ENCODE results near the gene MX2.

Gene MX2

DNA sequence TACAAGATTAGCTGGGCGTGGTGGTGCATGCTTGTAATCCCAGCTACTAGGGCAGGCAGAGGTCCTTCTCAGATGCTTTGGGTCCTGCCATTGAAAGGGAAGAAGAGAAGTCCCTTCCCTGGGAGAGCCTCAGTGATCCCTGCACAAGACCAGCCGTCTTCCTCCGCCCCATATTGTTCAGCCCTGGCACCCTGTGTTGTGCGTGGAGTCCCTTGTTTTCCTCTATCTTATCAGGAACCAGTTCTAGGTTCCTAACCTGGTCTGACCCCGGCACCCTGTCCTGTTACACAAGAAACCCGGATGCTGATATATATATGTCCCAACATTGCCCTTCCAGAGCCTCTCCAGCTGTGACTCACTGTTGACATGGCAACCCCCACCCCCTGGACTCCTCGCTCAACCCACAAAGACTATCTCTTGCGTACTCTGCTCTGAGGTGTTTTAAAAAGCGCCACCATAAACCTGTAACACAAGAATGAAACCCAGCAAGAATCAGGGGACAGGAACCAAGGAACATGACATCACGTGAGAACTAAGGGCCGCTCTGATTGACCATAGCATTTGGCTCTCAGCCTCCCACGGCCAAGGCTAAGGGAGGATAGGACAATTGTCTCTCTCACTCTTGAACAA is 4.8 kb downstream of the MX2 start:
- peak; percentile 63 for DNase-seq

DNA sequence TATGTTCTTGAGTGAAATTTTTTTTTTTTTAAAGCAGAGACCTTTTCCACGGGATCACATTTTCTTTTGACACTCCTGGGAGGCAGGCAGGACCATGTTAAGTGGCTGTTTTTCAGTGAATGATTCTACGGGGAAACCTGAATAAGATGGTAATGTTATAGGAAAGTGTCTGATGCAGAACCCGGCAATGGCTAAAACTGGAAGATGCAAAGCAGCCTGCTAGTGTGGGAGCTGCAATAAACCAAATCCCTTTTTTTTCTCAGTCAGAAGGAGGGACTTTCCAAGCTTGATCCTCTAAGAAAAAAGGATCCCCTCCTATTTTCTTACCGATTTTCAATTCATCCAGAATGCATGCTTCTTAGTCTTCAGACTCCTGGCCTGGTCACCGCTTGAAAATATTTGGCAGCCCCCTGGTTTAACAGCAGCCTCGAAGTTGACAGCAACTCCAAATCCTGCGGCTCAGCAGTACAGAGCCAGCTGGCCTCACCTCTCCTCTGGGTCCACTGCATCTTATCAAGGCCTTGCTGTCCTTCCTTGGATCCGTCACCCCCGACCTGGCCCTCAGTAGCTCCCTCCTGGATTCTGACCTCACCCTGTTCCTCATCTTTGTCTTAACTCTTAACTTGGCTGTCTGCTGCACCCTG is 5.6 kb downstream of the MX2 start:
- DNase-seq: no peak

DNA sequence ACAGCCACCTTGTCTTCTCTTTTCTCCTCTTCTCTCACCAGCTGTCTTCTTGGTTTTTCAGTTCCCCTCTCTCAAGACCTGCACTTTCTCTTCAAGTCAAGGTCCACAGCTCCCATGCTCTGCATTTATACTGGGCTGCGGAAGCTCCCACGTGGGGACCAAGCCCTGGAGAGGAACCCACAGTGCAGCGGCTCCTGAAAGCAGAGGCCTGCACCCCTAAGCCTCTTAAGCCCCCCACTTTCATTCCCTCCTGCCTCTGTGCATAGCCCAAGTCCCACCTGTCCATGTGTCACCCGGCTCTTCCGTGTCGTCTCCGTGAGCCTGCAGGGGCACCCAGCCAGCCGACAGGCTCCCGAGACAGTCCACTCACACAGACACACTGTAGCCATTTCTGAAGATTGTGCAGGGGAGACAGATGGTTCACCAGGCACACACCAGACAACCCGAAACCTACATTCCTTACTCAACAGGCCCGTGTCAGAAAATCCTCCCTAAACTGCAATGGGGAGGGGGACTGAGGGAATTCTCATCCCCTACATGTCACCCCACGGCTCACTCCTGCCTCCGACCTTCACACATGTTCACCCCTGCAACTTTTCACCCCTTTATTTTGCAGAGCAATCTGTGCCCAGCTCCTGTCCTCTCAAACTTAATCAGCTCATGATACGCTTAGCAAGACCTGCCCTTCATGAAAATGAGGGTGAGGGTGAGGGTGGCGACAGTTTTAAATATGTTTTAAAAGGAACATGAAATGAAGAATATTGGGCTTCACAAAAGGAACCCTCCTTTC is 6.3 kb downstream of the MX2 start:
- no peak for DNase-seq

DNA sequence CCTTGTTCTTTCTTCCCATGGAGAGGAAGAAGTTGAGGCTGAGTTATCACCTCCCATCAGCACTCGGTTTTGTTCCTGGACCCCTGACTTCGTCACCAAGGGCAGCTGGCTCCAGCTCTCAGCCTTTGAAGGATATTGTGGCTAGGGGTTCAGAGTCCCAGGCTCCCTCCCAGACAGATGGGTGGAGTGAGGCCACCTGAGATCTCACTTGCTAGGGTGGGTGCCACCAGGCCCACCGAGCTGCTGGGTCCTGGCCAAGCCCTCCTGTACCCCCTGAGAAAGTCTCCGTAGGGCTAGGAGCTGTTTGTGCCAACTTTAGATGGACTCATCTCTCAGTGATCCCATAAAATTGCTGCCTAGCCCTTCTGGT is 6.9 kb downstream of the MX2 start:
- DNase-seq: no peak

DNA sequence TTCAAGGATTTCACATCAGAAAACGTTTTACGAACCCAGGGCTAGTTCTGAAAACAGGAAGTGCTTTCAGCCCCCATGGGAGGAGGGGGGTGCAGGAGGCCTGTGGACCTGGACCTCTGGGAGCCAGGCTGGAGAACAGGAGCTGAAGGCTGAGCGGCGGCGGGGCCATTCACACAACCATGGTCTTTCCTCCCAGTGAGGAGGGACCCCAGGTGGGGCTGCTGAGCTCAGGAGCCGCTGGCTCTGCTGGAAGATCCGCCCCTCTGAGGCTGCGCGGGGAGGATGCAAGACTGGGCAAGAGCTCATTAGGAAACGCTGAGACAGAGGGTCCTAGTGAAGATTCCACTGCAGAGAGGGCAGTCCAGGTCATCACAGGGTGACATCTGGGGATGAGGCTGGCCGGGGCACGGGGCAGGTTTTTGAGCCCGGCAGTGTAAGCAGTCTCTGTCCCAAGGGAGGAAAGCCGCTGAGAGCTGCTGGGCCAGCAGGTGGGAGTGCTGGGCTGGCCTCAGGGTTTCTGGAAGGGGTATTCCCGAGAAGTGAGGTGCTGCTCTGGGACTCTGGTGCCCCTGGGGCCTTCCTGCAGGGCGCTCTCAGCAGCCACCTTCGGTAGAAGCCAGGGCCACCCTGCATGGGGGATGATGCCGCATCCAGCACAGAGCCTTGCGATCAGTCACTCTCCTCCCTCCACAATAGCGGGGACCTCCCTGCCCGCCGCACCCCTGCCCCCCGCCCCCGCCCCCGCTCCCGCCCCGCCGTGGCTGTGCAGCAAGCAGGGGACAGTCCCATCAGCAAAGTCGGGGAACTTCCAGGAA is 7.5 kb downstream of the MX2 start:
- DNase-seq: no peak

DNA sequence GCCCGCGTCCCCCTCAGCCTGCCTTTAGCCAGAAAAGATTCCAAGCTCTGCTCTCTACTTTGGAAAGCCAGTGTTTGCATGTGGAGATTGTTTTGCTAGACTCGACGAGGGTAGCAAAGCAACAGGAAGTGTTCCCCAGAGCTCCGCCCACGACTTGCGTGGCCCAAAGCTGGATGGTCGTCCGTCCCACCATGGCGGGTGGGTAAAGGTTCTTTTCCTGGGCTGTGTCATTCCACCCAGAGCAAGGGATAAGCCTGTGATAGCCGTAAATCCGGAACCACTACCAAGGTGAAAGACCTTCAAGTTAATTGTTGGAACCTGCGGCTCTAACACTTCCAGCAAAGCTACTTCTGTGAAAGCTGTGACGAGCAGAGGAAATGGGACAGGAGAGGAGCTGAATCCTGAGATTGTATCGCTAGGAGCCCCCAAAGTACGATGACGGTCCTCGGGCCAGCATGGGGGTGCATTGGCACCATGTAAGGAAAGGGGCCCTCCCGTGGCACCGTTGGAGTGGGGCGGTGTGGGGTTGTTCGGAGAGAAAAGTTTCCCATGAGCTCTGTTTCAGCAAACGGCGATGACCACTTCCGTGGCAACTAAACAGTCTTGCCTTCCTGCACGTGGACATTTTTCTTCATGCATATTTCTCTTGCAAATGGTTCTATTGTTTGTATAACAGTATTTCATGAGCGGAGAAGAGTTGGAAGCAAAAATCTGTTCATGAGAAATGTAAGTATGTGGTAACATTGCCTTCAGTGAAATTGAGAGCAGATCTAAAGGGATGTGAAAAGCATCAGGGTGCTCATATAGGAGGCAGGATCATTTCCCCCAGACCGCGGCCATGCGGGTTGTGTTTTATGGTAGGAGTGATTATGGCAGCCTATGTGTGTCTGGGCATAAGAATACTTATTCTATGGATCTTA is 8.4 kb downstream of the MX2 start:
- DNase-seq: no peak

DNA sequence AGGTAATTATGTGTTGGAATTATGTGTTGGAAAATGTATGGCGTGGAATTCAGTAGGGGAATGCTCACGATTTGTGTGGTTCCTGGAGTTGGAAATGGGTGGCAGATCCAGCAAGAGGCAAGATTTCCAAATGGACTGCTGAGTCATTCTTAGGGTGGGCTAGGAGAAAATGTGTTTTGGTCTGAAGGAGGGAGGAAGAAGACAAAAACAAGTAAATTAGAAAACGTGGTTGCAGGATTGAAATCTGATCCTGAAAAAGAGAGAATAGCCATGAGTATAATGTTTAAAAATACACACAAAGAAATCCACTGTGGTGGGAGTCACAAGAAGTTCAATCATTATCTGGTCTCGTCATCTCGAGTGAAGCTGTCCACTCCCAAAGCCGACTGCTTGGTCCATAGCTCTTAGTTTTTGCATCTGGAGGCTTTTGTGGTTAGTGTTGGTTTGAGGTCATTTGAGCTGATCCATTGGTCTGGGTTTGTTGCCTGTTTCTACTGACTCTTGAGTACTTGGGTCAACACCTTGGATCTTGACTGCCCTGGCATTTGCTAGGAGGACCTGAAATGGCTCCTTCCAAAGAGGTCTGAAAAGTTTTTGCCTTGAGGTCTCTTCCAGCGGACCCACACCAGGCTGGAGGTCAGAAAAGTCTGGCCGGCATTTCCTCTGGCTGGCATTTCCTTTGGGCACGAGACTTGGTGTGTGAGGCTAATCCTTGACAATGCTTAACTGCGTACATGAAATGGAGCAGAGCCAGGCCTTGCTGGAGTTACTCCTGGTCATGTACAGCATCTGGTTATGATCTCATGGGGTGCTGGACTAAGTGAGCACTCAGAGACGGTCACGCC is 9.2 kb downstream of the MX2 start:
- no peak for DNase-seq

DNA sequence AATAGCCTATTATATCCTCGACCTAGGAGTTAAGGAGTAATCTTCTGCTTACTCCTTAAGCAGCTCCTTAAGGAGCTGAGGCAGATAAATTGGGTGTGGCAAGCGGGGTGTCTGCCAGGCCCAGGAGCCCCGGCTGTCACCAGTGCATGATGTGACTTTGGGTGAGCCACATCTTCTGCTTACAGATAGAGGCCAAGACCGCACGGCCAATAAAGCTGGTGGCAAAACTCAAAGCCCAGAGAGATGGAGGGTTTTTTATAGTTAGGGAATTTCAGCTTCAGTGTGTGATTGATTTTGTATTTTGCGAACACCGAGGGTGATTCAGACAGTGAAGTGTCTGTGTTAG is 9.8 kb downstream of the MX2 start:
- DNase-seq: no peak

DNA sequence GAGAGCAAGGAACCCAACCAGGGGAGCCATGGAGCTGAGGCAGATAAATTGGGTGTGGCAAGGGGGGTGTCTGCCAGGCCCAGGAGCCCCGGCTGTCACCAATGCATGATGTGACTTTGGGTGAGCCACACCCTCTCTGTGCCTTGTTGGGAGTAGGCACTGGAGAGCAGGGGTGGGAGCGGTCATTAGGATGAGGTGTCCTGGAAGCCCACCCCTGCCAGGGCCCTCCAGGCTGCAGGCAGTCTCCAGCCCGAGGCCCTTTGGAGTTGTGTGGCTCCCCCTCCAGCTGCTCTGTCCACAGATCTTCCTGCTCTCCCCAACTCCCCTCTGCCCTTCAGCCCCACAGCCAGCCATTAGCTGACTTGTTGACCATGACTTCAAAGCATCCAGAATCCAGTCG is 11.4 kb downstream of the MX2 start:
- no peak for DNase-seq

DNA sequence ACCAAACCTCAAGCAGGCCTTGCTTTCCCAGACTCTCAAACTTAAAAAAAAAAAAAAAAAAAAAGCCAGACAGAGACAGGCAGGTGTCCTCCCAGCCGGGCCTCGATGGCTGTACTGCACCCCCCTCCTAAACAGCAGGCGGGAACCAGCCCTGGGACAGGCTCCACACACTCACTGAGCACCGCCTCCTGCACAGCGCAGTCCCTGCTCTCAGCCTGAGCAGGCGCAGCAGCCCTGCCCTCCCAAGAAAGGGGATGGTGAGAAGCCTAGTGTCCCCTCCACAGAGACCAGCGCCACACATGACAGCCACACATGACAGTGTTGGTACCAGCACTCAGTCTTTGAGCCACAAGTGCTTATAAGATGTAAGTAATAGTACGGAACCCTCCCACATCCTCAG is 11.9 kb downstream of the MX2 start:
- no peak for DNase-seq

DNA sequence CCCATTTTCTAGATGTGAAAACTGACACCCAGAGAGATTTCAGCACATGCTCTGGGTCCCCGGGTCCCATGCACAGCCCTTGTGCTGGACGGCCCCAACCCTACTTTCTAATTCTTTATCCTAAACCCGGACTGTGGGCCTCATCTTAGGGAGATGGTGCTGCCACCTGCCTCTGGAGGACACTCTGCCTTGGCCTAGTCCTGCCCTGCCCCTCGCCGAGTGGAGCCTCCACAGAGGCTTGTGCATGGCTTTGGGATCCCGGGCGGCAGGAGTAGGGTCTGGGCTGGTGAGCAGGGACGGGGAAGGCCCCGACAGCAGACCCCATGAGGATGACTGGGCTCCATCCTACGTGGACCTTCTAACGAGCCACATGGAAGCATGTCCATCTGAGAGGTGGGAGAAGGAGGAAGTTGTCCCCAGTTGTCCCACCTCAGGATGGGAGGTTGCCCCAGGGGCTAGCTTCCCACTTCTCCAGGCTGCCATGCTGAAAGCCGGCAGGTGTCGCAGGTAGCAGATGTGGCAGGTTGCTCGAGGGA is 12.4 kb downstream of the MX2 start:
- DNase-seq: no peak

DNA sequence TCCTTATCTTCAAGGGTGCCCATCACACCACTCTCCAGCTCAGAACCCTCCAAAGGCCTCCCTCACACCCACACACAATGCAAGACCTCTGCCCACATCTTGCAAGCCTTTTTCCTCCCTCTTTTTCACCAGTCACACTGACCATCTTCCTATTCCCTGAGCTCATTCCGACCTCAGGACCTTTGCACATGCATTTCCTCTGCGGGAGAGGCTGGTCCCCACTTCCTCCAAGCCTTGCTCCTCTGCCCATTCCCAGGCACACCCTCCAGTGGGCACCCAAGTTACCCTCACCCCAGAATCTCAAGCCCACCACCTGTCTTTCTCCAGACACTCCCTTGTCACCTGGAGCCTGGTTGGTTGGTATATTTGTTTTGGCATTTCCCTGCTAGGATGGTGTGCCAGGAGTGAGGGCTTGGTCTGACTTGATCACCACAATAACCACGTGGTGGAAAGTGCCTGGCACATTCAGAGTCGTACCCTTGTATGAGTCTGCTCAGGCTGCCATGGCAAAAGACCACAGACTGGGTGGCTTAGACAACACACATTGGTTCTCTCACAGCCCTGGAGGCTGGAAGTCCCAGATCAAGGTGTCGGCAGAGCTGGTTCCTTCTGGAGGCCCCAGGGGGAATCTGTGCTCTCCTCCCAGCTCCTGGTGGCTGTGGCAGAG is 13.2 kb downstream of the MX2 start:
- DNase-seq: no peak

DNA sequence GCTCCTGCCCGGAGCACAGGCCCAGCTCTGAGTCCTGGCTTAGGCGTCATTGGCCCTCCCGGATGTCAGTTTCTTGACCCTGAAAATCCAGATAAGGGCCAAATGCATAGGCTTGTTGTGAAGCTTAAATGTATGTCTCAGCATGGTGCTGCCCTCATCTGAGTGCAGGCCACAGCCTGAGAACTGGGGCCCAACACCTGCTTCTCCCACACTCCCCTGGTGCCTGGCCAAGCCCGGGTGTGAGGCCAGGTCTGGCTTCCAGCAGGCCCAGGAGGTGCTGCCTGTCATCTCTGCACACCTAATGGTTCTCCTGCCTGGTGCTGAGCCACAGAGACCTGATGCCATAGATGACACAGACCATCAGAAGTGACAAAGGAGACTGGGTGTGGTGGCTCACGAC is 14.0 kb downstream of the MX2 start:
- no peak for DNase-seq

DNA sequence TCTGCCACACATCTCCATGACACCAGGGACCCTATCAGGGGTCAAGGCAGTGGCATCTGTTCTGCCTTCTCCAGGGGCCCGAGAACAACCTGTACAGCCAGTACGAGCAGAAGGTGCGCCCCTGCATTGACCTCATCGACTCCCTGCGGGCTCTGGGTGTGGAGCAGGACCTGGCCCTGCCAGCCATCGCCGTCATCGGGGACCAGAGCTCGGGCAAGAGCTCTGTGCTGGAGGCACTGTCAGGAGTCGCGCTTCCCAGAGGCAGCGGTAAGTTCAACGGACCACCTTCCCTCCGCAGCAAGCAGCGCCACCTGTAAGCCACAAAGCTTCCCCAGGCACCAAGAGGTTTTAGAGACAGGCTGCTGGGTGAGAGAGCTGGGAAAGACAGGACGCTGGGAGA is 15.9 kb downstream of the MX2 start:
- DNase-seq: no peak

DNA sequence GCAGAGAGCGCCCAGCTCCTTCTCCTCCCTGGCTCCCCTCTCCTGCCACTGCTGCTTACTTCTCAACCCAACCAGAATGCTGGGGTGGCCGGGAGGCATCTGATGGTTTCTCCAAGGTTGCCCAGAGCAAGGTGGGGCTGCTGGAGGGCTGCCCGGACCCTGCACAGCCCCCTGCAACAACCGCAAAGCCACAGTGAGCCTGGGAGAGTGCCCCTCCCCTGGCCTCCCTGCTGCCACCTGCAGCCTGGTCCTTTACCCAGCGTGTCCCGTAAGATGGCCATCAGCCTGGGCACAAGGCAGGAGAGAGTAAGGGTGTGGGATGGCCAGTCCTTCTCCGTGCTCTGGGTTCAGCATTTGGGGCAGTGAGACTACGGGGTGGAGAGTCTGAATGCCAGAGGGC is 17.0 kb downstream of the MX2 start:
- no peak for DNase-seq

DNA sequence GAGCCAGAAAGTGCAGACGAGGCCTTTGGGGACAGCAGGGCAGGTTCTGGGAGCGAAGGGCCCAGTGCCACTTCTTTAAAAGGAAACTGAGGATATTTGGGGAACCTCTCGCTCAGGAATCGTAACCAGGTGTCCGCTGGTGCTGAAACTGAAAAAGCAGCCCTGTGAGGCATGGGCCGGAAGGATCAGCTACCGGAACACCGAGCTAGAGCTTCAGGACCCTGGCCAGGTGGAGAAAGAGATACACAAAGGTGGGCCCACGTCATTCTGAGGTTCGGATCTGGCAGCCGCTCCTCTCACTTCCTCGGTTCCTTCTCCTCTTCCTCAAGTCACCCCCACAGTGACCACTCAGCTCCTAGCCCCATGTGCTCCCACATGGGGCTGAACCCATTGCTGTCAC is 18.1 kb downstream of the MX2 start:
- no peak for DNase-seq

DNA sequence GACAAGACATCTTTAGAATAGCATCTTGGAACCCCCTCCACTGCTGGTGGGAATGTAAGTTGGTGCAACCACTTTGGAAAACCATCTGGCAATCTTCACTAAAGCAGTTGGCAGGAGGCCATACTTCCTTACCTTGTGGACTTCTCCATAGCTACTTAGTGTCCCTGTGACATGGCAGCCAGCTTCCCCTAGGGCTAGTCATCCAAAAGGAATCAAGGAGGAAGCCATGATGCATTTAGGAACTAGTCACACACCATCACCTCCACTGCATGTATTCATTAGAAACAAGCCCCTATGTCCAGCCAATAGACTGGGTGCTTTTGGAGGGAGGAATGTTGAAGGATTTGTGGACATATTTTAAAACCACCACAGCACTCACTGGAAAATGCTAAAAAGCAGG is 19.9 kb downstream of the MX2 start:
- DNase-seq: no peak

DNA sequence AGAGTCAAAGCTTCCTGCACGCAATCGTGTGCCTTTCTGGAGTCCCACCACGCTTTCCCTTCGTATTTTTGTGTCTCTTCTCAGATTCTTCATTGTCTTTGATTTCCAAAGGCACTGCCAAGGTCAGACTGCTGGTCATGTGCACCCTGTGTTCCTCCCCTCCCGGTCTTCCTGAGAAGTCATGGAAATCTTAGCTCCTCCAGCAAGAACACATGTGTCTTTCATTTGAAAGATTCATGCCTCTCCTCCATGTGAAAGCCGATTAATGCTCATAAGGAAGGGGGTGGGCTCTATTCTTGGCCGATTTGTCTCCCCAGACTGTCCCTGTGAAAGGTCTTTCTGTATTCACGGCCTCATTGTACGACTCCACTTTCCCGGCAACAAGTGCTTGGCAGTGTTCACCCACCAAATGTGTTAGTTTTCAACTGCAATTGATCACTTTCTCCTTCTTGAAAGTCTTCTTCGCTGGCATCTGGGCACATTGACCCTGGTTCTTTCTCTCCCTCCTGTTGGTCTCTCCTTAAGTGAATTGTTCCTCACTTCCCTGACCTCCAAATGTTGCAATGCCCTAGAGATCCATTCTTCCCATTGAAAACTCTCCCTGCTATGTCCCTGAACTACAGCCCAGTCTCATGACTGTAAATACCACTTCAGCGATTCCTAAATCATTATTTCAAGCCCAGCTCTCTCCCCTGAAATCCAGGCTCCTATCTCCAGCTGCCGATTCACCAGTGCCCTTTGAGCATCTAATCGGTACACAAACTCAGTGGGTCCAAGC is 25.4 kb downstream of the MX2 start:
- DNase-seq: no peak

DNA sequence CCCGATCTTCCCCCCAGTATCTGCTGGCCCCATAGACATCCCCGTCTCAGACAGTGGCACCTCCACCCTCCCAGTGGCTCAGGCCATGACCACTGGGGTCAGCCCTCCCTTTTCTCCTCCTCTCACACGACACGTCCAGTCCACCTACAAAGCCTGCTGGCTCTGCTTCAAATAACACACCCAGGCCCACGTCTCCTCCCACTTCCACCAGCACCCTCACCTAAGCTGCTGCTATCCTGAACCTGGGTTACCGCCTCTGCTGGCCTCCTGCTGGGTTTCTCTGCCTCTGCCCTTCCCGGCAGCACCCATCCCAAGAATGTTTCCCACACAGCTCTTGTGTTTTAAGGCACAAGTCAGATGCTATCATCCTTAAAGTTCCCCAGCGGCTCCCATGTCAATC is 26.0 kb downstream of the MX2 start:
- DNase-seq: no peak

DNA sequence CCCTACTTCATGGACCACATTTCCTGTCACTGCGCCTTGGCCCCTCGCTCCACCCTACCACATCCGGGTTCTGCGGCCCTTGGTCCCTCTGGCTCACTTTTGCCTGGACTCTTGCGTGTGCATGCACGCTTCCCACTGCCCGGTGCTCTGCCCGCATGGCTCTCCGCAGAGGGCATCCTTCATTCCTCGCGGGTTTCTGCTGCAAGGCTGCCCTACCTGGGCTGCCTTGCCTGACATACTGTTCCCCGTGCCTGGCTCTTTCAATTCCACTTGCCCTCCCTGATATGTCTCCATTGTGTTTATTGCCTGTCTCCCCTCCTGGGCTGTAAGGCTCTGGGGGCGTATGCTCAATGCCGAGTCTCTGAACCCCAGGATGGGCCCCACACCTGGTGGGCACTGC is 26.4 kb downstream of the MX2 start:
- no peak for DNase-seq
